PC-9 (cell line): ENCODE measurements around the gene OAS2. TPM values are rescaled to one million over a fixed set of nuclear protein-coding genes. Genes with fewer than 3 reads are reported as not detected.

ENCODE experiments used
- BruUV-seq: library from RNA; stranded (reverse); fragments of 400-500 nt; replicated peaks from 2 replicates; lab custom pipeline; 2021; lab: Mats Ljungman, UMichigan
- CTCF ChIA-PET: fragments of 300-600 bp; sonication (Branson Sonifier 250); formaldehyde crosslinking; loops from one replicate; lab custom pipeline; 2022; ENCODE audit warnings: antibody characterized with exemption; lab: Charles Lee
- POLR2A ChIA-PET: fragments of 300-600 bp; sonication (Branson Sonifier 250); formaldehyde crosslinking; loops from one replicate; lab custom pipeline; 2022; ENCODE audit warnings: antibody characterized with exemption; ENCODE audit not compliant: unreplicated experiment; lab: Charles Lee
- DNase-seq, 2 experiments: peaks; one replicate each; pipeline versions ENCODE4 v3.0.0 to v3.0.0-alpha.2; 2015 to 2022; ENCODE audit warnings: mixed read lengths in 1 of 2
- H2AFZ ChIP-seq: fragments of 200-600 bp; sonication (generic); 2 replicates; pipeline ENCODE4 v1.8.1; 2017; ENCODE audit warnings: antibody characterized with exemption
- H3F3A ChIP-seq: fragments of 200-600 bp; sonication (generic); 2 replicates; pipeline ENCODE4 v1.8.1; 2017; ENCODE audit warnings: antibody characterized with exemption, mild to moderate bottlenecking, low read depth; ENCODE audit not compliant: insufficient read depth
- H3K27ac ChIP-seq: fragments of 200-600 bp; sonication (generic); 2 replicates; pipeline ENCODE4 v1.6.1; 2016; ENCODE audit warnings: mixed run types
- H3K27me3 ChIP-seq: fragments of 200-600 bp; sonication (generic); 2 replicates; pipeline ENCODE4 v1.6.1; 2016; ENCODE audit warnings: low read depth, mixed run types; ENCODE audit not compliant: insufficient read depth
- H3K36me3 ChIP-seq: fragments of 200-600 bp; sonication (generic); 2 replicates; pipeline ENCODE4 v1.6.1; 2016; ENCODE audit warnings: low read depth, mixed run types
- H3K4me1 ChIP-seq: fragments of 200-600 bp; sonication (generic); replicated peaks from 2 replicates; pipeline ENCODE4 v1.6.1; 2016; ENCODE audit warnings: mixed run types; ENCODE audit not compliant: insufficient read depth
- H3K4me2 ChIP-seq: fragments of 200-600 bp; sonication (generic); 2 replicates; pipeline ENCODE4 v1.6.1; 2017; ENCODE audit warnings: mixed run types
- H3K4me3 ChIP-seq: fragments of 200-600 bp; sonication (generic); 2 replicates; pipeline ENCODE4 v1.6.1; 2016; ENCODE audit warnings: mixed run types
- H3K79me2 ChIP-seq: fragments of 200-600 bp; sonication (generic); 2 replicates; pipeline ENCODE4 v1.6.1; 2017; ENCODE audit warnings: low read depth, mixed run types
- H3K9me2 ChIP-seq: fragments of 200-600 bp; sonication (generic); 2 replicates; pipeline ENCODE4 v1.8.1; 2017; ENCODE audit warnings: mild to moderate bottlenecking; ENCODE audit not compliant: insufficient read depth
- H3K9me3 ChIP-seq: fragments of 200-600 bp; sonication (generic); 2 replicates; pipeline ENCODE4 v1.8.1; 2016; ENCODE audit warnings: low read depth; ENCODE audit not compliant: insufficient read depth
- H4K20me1 ChIP-seq: fragments of 200-600 bp; sonication (generic); 2 replicates; pipeline ENCODE4 v1.8.1; 2017; ENCODE audit not compliant: insufficient read depth
- EZH2 ChIP-seq: fragments of 200-600 bp; sonication (generic); IDR thresholded peaks from 2 replicates; pipeline ENCODE4 v1.8.0; 2017; ENCODE audit warnings: antibody characterized with exemption, low read depth
- intact Hi-C: fragments of 100-400 bp; cut with micrococcal nuclease; formaldehyde crosslinking; loops from one replicate; pipeline ENCODE4 v1.10.0; 2022; ENCODE audit not compliant: unreplicated experiment
- total RNA-seq: library from RNA; stranded (reverse); gene quantifications from 2 replicates; pipeline ENCODE4 v1.2.3, GENCODE V29; 2021
- TF ChIP-seq, protein P1 (sequence below): fragments of 200-600 bp; sonication (generic); conservative IDR thresholded peaks from 2 replicates; pipeline ENCODE4 v1.6.1; 2017; ENCODE audit warnings: mixed run types, antibody characterized with exemption, mild to moderate bottlenecking, moderate library complexity

OAS2 gene
- total RNA-seq, 1 experiment from 2014 or later = 0.98 TPM

DNA sequence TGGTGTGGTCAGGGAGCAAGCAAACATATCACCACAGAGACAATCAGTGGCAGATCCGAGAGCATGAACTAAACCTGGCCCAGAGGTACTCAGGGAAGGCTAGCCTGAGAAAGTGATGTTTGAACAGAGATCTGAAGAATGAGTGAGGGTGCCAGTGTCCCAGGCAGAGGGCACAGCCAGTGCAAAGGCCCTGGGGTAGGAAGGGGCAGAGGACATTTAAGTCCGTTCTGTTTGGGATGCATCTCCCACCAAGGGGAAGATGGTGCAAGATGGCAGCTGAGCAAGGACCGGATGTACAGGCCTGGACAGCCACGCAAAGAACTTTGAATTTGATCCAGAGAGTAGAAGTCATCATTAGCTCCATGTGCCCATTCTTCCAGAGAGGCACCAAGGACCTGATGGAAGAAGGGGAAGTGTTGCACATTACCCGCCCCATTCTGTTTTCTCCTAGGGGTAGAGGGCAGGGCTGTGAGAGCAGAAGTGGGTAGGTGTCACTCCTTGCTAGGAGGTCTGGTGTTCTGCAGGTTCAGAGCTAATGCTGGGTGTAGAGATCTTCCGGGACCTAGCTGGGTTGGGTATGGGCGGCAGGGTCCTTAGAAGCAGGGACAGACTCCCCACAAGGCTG is 82.1 kb downstream of the OAS2 start:
- Histone ChIP-seq H3K4me3 (no peak overlapping the region), H3K9me2 (no peaks in the 10 kb centered on the region), H3F3A (no peaks in the 10 kb centered on the region), H3K27ac (no peak overlapping the region), H3K27me3 (peaks cover 83% of the 10 kb centered on the region), H3K36me3 (no peaks in the 10 kb centered on the region), H3K4me2 (no peak overlapping the region), H3K9me3 (no peaks in the 10 kb centered on the region), H3K4me1 (no peaks in the 10 kb centered on the region), H4K20me1 (no peaks in the 10 kb centered on the region), H2AFZ (no peak overlapping the region), H3K79me2 (no peaks in the 10 kb centered on the region)
- ChIA-PET CTCF (no interaction called here), POLR2A (no interaction called here)
- TF ChIP-seq EZH2 = no peak
- TF ChIP-seq, protein P1, sequence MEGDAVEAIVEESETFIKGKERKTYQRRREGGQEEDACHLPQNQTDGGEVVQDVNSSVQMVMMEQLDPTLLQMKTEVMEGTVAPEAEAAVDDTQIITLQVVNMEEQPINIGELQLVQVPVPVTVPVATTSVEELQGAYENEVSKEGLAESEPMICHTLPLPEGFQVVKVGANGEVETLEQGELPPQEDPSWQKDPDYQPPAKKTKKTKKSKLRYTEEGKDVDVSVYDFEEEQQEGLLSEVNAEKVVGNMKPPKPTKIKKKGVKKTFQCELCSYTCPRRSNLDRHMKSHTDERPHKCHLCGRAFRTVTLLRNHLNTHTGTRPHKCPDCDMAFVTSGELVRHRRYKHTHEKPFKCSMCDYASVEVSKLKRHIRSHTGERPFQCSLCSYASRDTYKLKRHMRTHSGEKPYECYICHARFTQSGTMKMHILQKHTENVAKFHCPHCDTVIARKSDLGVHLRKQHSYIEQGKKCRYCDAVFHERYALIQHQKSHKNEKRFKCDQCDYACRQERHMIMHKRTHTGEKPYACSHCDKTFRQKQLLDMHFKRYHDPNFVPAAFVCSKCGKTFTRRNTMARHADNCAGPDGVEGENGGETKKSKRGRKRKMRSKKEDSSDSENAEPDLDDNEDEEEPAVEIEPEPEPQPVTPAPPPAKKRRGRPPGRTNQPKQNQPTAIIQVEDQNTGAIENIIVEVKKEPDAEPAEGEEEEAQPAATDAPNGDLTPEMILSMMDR = no peak
- no peak for DNase-seq
- BruUV-seq = no TSS peak
- intact Hi-C loops = no loop called here

DNA sequence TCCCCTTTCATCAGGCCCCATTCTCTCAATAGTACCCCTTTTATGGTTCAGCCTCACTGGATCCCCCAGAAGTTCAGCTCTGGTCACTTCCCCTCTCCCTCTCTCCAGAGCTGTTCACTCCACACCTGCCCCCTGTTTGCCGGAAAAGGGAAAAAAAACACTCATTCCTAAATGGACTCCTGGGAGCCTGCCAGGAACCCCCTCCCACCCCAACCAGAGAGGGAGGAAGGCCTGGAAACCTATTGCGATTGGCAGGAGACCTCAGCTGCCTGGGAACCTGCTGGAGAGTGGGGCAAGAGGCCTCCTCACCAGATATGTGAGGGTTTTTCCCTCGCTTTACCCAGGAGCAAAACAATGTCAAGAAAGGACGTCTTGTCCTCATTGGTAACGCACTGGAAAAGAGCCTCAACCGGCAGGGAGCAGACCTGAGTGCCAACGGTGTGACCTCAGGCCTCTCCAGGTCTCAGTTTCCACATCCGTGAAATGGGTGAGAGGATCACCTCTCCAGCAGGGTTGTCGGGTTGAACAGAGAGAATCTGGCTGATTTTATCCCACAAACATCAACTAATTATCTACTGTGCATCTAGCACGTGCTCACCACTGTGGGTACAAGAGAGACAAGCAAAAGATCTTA is 82.9 kb downstream of the OAS2 start:
- Histone ChIP-seq H3K4me1 (no peaks in the 10 kb centered on the region), H3K4me3 (no peak overlapping the region), H3K4me2 (no peak overlapping the region), H2AFZ (no peak overlapping the region), H3K9me3 (no peaks in the 10 kb centered on the region), H3K27ac (no peak overlapping the region), H3F3A (no peaks in the 10 kb centered on the region), H4K20me1 (no peaks in the 10 kb centered on the region), H3K9me2 (no peaks in the 10 kb centered on the region), H3K79me2 (no peaks in the 10 kb centered on the region), H3K36me3 (no peaks in the 10 kb centered on the region), H3K27me3 (peaks cover 78% of the 10 kb centered on the region)
- no peak for DNase-seq
- ChIA-PET CTCF (interaction anchor here (0.7 kb wide), 1 partner anchor 36 kb away, joined by 5 read pairs; no protein-coding TSS in a partner anchor), POLR2A (no interaction called here)
- BruUV-seq = no TSS peak
- TF ChIP-seq, protein P1 = no peak
- TF ChIP-seq EZH2 = no peak
- intact Hi-C loops = no loop called here

Other genes with a start within 250 kb of the OAS2 start
- gene RPH3A, start 186.8 kb upstream of the OAS2 start, total RNA-seq = not detected in 2 replicates
- gene OAS1, start 71.6 kb upstream of the OAS2 start, total RNA-seq = 13.4 and 18.8 TPM in 2 replicates
- 16.2 and 17.4 TPM in 2 replicates for gene OAS3, start 40.0 kb upstream of the OAS2 start, total RNA-seq
- gene DTX1, start 78.2 kb downstream of the OAS2 start, total RNA-seq = 0.13 and 0.25 TPM in 2 replicates
- gene RASAL1, start 157.2 kb downstream of the OAS2 start, total RNA-seq = 14.9 and 23.6 TPM in 2 replicates
- gene CFAP73, start 171.2 kb downstream of the OAS2 start, total RNA-seq = 1.3 and 1.9 TPM in 2 replicates
- 80.1 and 81.3 TPM in 2 replicates for gene DDX54, start 207.0 kb downstream of the OAS2 start, total RNA-seq
- 15.8 and 16.1 TPM in 2 replicates for gene RITA1, start 207.2 kb downstream of the OAS2 start, total RNA-seq
- 34.1 and 42.7 TPM in 2 replicates for gene TPCN1, start 242.9 kb downstream of the OAS2 start, total RNA-seq